GM19025 (cell line): ENCODE measurements around the gene TAC4.

Experiments
- ATAC-seq: cut with Tn5 transposase; IDR thresholded peaks from one replicate; pipeline ENCODE4 v1.9.1; 2021; ENCODE audit warnings: mild to moderate bottlenecking, low read depth, moderate library complexity; ENCODE audit not compliant: unreplicated experiment

Gene TAC4

GRCh38 chr17:49873926-49874325, 26.1 kb upstream of the TAC4 start:
- no peak for ATAC-seq

GRCh38 chr17:49873466-49873865, 25.6 kb upstream of the TAC4 start:
- ATAC-seq: no peak

- ATAC-seq: no peak
Observed at GRCh38 chr17:49872754-49873377, 25.0 kb upstream of the TAC4 start.

GRCh38 chr17:49871211-49871610, 23.3 kb upstream of the TAC4 start:
- ATAC-seq: no peak

DNA sequence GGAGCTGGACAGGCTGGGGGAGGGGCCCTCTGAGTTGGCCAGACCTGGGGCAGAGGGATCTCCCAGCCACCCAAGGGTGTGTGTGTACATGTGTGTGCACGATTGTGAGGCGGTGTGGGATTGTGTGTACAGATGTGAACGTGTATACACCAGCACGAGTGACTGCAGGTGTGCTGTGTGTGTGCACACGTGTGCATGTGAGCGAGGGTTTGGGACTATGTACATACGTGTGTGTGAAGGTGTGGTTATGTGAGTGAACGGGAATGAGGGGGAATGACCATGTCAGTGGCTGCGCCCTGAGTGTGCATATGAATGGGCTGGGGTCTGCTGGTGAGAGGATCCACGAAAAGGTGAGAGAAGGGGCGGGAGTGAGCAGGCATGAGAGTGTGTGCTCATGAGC, 22.4 kb upstream of the TAC4 start:
- ATAC-seq: no peak

DNA sequence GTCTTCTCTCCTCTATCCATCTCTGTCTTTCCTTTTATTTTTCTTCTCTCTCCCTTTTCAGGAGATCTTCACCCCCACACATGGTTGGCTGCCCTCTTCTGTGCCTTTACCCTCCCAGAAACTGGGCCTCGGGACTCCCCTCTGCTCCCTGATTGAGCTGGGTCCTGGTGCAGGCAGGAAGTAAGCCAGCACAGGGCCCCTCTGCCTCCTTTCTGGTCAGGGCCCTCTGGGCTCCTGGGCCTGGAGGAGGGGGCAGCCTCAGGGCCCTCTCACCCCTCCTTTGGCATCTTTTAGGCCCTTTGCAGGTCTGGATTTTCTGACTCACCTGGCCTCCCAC, 21.1 kb upstream of the TAC4 start:
- no peak for ATAC-seq

GRCh38 chr17:49866882-49867413, 19.1 kb upstream of the TAC4 start:
- no peak for ATAC-seq

GRCh38 chr17:49866019-49866380, 18.1 kb upstream of the TAC4 start:
- no peak for ATAC-seq

DNA sequence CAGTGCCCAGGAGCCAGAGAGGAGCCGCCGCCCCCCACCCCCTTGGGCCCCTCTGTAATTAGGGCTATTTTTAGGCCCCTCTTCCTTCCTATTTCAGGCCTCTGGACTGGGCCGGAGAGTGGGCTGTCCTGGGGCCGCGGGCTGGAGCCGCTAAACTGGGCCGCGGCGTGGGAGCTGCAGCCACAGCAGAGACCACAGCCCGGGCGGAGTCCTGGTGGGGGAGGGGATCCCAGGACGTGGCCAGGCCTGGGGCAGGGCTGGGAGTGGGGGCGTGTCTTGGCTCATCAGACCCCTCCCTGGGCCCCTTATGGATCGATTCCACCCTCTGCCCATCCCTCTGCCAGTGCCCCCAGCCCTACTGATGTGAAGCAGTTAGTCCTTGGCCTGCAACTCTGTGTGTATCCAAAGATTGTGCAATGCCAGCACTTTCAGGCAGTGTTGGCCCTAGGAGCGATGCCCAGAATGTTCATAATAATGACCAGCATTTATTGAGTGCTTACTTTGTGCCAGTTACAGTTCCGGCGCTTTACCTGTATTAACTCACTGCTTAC, 15.0 kb upstream of the TAC4 start:
- no peak for ATAC-seq

DNA sequence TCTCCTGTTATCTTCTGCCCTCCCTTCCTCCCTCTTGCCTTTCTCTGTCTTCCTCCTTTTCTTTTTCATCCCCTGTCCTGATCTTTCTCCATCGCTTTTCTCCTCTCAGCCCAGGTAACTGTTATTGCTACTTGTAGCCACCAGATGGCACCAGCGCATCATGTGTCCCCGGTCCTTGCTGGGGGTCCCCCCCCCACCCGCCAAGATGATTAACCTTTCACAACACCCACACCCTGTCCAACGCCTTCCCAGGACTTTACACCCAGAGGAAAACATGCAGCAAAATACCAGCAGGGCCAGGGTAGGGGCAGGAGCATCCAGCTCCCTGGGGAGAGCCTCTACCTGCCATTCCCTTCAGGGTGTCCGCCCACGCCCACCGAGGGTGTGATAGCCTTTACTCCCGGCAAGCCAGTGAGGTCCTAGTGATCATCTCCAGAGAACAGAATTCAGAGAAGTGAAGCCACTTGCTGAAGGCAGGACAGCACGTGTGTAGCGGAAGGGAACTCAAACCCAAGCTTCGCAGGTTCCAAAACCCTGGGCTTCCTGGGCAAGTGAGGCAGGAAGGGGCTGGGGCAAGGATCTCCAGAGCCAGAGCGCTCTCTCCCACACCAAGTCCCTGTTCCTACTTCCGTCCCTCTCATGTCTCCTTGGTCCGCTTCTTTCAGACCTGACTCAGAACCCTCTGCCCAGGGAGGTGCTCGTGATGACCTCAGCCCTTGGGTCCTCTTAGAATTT, 13.4 kb upstream of the TAC4 start:
- ATAC-seq: no peak

GRCh38 chr17:49859991-49860953, 12.4 kb upstream of the TAC4 start:
- no peak for ATAC-seq

GRCh38 chr17:49858796-49859195, 10.9 kb upstream of the TAC4 start:
- ATAC-seq: no peak

DNA sequence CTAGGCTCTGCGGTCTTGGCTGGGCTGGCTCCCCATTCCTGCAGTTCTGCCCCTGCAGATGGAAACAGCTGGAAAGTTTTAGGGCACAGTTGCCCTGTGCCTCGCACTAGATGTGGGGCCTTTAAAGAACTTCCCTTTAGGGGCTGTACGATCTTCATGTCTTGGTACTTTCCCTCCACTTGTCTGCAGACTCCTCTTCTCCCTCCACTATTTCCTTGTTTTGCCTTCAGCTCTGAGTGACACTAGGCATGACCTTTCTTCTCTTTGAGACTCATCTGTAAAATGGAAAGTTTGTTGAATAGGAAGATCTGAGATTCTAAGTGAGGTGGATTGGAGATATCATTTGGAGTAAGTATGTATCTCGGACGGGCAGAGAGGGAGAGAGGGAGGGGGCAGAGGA, 6.3 kb upstream of the TAC4 start:
- ATAC-seq: no peak

GRCh38 chr17:49853470-49854015, 5.7 kb upstream of the TAC4 start:
- no peak for ATAC-seq

DNA sequence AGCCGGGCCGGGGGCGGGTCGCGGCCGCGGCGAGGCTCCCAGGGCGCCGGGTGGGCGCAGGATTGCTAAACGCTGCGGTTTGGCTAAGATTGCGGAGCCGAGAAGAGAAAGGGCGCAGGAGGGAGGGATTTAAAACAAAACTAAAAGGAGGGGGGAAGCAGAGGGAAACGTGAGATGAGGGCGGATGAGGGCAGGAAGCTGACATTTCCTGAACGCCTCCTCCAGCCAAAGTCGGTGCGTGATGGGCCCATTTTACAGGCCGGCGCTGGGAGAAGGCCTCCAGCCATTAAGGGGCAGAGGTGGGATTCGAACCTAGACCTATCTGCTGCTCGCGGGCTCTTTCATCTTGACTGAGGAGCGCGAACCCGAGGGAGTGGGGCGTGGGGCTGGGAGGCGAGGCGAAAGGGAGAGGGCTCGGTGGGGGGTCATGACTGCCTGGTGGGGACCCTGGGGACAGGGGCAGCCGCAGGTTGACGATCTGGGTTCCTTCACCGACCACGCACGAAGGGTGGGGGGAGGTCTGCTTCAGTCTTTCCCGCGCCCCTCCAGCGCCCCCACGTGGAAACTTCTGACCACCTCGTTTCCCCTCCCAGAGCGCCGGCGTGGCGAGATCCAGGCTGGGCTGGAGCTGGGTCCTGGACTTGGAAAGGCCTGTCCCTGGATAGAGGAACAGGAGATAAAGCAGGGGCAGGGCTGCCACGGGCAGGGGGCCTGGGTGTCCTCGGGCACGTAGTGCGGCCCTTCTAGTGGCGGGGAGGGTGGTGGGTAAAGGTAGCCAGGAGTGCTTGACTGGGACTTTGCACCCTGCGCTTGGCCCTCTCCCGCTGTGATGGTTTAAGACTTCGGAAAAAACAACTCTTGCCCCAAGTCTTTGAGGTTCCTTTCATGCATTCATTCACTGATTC, 3.8 kb upstream of the TAC4 start:
- no peak for ATAC-seq

DNA sequence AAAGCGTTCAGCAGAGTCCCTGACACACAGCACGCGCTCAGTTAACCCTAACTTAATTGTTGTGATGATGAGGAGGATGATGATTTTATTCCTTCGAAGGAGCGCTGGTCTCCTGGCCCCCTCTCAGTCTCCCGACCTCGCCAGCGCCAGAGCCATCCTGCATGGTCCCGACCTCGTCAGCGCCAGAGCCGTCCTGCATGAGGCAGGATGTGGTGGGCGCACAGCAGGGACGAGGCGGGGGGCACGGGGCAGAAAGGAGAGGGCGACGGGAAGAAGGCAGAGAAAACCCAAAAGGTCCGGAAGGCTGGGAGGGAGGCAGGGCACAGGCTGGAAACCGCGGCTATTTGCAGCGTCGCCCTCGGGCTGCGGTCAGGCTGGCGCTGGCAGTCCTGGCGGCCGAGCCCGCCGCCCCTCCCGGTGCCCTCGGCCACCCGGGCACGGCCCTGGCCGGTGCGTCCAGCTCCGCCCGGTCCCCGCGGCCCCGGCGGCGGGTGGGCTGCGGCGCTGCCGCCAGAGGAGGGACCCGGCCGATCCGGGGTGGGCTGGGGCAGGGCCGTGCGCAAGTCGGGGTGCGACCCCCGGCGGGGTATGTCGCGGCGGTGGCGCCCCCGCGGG, 3.0 kb upstream of the TAC4 start:
- ATAC-seq: no peak

DNA sequence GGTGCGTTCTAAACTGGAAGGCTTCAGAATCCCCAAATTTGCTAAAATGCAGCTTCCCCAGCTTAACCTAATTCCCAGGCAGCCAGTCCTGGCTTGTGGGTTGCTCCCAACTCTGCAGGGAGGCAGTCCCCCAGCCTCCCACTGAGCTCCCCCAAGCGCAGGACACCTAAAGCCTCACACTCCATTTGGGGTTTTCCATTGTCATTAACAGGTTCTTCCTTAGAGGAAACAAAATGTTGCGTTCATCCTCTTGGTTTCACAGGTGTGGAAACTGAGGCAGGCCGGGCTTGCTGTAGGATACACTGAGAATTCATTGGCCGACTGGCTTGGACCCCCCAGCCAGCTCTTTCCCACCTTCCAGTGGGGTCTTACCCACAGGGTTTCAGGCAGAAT, 2.3 kb upstream of the TAC4 start:
- no peak for ATAC-seq

DNA sequence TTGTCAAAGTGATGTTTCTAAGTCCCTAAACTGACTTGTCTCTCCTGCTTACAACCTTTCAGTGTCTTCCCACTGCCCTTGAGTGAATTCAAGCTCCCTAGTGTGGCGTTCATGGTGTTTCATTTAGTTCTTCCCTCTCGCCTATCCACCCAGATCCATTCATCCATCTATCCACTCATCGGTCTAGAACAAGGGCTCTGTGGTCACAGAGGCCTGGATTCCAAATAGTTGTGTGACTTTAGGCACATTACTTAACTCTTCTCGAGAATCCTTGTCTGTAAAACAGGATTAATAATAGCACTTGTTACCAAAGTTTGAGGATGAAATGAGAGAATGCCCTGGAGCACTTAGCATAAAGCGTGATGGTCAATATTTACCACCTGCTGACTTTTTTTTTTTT, 870 bp upstream of the TAC4 start:
- no peak for ATAC-seq
